WTC11 (cell line): ENCODE data around the gene UBR4. TPM values are rescaled to one million over a fixed set of nuclear protein-coding genes. Genes with fewer than 3 reads are reported as not detected.

Source experiments
- ATAC-seq: fragments of 200-7000 bp; cut with Tn5 transposase; 2 replicates; pipeline ENCODE4 v1.10.0; 2021; ENCODE audit warnings: mild to moderate bottlenecking, moderate library complexity
- CTCF ChIA-PET: fragments of 300-600 bp; sonication (Branson Sonifier 250); formaldehyde crosslinking; loops from one replicate; lab custom pipeline; 2021; ENCODE audit warnings: antibody characterized with exemption; lab: Charles Lee
- POLR2A ChIA-PET: fragments of 350-600 bp; sonication (Branson Sonifier 250); formaldehyde crosslinking; loops from one replicate; lab custom pipeline; 2021; ENCODE audit warnings: antibody characterized with exemption; lab: Charles Lee
- DNase-seq: peaks from one replicate; pipeline ENCODE4 v3.0.0; 2021; ENCODE audit warnings: low spot score
- H3K27ac Mint-ChIP-seq: 2 replicates; pipeline ENCODE4 v1.8.0; 2021; ENCODE audit warnings: mixed read lengths
- H3K27me3 Mint-ChIP-seq: 2 replicates; pipeline ENCODE4 v1.8.0; 2021; ENCODE audit warnings: low read depth, mild to moderate bottlenecking, moderate library complexity, mixed read lengths
- H3K36me3 Mint-ChIP-seq: 2 replicates; pipeline ENCODE4 v1.8.0; 2021; ENCODE audit warnings: mixed read lengths
- H3K4me1 Mint-ChIP-seq: 2 replicates; pipeline ENCODE4 v1.8.0; 2022; ENCODE audit warnings: mixed read lengths
- H3K4me3 Mint-ChIP-seq: 2 replicates; pipeline ENCODE4 v1.8.0; 2021; ENCODE audit warnings: mild to moderate bottlenecking, moderate library complexity, mixed read lengths
- H3K9me3 Mint-ChIP-seq: 2 replicates; pipeline ENCODE4 v1.8.0; 2021; ENCODE audit warnings: mixed read lengths
- CREB1 ChIP-seq: sonication (generic); formaldehyde crosslinking; IDR thresholded peaks from 2 replicates; pipeline ENCODE4 v1.8.0; 2023; ENCODE audit warnings: mild to moderate bottlenecking, missing genetic modification reagents
- EMX1 ChIP-seq: fragments of 250-450 bp; sonication (Bioruptor Pico); IDR thresholded peaks from 2 replicates; pipeline ENCODE4 v1.8.0; 2021; ENCODE audit warnings: mild to moderate bottlenecking
- GRHL2 ChIP-seq: fragments of 250-450 bp; sonication (Bioruptor Pico); IDR thresholded peaks from 2 replicates; pipeline ENCODE4 v1.8.0; 2022; ENCODE audit warnings: mild to moderate bottlenecking, moderate library complexity; ENCODE audit not compliant: insufficient replicate concordance, severe bottlenecking
- IRF1 ChIP-seq: sonication (generic); formaldehyde crosslinking; IDR thresholded peaks from 2 replicates; pipeline ENCODE4 v1.8.0; 2023; ENCODE audit warnings: missing genetic modification reagents
- JAZF1 ChIP-seq: fragments of 250-450 bp; sonication (Bioruptor Pico); IDR thresholded peaks from 2 replicates; pipeline ENCODE4 v1.9.0; 2021; ENCODE audit warnings: moderate library complexity, mild to moderate bottlenecking, inconsistent platforms
- JUN ChIP-seq: sonication (generic); formaldehyde crosslinking; IDR thresholded peaks from 2 replicates; pipeline ENCODE4 v1.8.0; 2023; ENCODE audit warnings: mild to moderate bottlenecking, missing genetic modification reagents
- KAT7 ChIP-seq: sonication (generic); formaldehyde crosslinking; IDR thresholded peaks from 2 replicates; pipeline ENCODE4 v1.8.1; 2023; ENCODE audit warnings: missing genetic modification reagents, mild to moderate bottlenecking, borderline replicate concordance
- MAX ChIP-seq: sonication (generic); formaldehyde crosslinking; IDR thresholded peaks from 2 replicates; pipeline ENCODE4 v1.8.0; 2022; ENCODE audit warnings: mild to moderate bottlenecking, missing genetic modification reagents
- MXD4 ChIP-seq: fragments of 250-450 bp; sonication (Bioruptor Pico); IDR thresholded peaks from 2 replicates; pipeline ENCODE4 v1.8.0; 2021; ENCODE audit warnings: mild to moderate bottlenecking, moderate library complexity, borderline replicate concordance
- OVOL2 ChIP-seq: fragments of 250-450 bp; sonication (Bioruptor Pico); IDR thresholded peaks from 2 replicates; pipeline ENCODE4 v1.9.0; 2021; ENCODE audit warnings: mild to moderate bottlenecking, borderline replicate concordance
- TCF7 ChIP-seq: sonication (generic); formaldehyde crosslinking; IDR thresholded peaks from 2 replicates; pipeline ENCODE4 v1.8.0; 2022; ENCODE audit warnings: mild to moderate bottlenecking, low read depth, missing genetic modification reagents, moderate library complexity
- ZNF423 ChIP-seq: fragments of 250-450 bp; sonication (Bioruptor Pico); IDR thresholded peaks from 2 replicates; pipeline ENCODE4 v2.1.2; 2022; ENCODE audit warnings: mild to moderate bottlenecking, moderate library complexity
- ZNF512 ChIP-seq: sonication (generic); formaldehyde crosslinking; IDR thresholded peaks from 2 replicates; pipeline ENCODE4 v1.8.1; 2022; ENCODE audit warnings: missing genetic modification reagents, borderline replicate concordance
- ZSCAN18 ChIP-seq: fragments of 250-450 bp; sonication (Bioruptor Pico); IDR thresholded peaks from 2 replicates; pipeline ENCODE4 v2.1.2; 2022; ENCODE audit warnings: mild to moderate bottlenecking, moderate library complexity
- total RNA-seq: library from RNA; stranded (reverse); gene quantifications from 3 replicates; pipeline ENCODE4 v1.2.3, GENCODE V29; 2021
- TF ChIP-seq, protein P1 (sequence below): sonication (generic); formaldehyde crosslinking; IDR thresholded peaks from 2 replicates; pipeline ENCODE4 v1.8.1; 2023; ENCODE audit warnings: mild to moderate bottlenecking, missing genetic modification reagents
- TF ChIP-seq, protein P2 (sequence below): fragments of 250-450 bp; sonication (Bioruptor Pico); IDR thresholded peaks from 2 replicates; pipeline ENCODE4 v1.9.0; 2021; ENCODE audit warnings: mild to moderate bottlenecking
- TF ChIP-seq, protein P3 (sequence below): fragments of 200-600 bp; IDR thresholded peaks from 2 replicates; pipeline ENCODE4 v1.8.0; 2022; ENCODE audit warnings: antibody characterized with exemption
- TF ChIP-seq, protein P4 (sequence below): sonication (generic); formaldehyde crosslinking; IDR thresholded peaks from 2 replicates; pipeline ENCODE4 v1.8.1; 2022; ENCODE audit warnings: low read depth, missing genetic modification reagents, borderline replicate concordance

UBR4 gene
- total RNA-seq, 1 experiment from 2014 or later: 179 TPM

- Mint-ChIP-seq H3K4me3 (no peak overlapping the region), H3K4me1 (peaks cover 20% of the 10 kb centered on the region), H3K27me3 (no peaks in the 10 kb centered on the region), H3K36me3 (peaks cover 4% of the 10 kb centered on the region), H3K27ac (peak overlapping the region; percentile 36; the same call in 1 of the 2 replicates), H3K9me3 (no peaks in the 10 kb centered on the region)
- ChIA-PET CTCF (no interaction called here), POLR2A (no interaction called here)
- TF ChIP-seq ZNF423 (CRISPR knock-in tag) (no peak), ZNF512 (CRISPR knock-in tag) (no peak), MAX (CRISPR knock-in tag) (no peak)
- DNase-seq: no peak
- ATAC-seq: no peak
Observed at GRCh38 chr1:19204446-19205266, 5.4 kb downstream of the UBR4 start.

GRCh38 chr1:19203440-19203839, 6.6 kb downstream of the UBR4 start:
- CTCF ChIA-PET: no interaction called here
- H3K27ac Mint-ChIP-seq: no peak overlapping the region
- no peak for ATAC-seq

GRCh38 chr1:19202396-19202795, 7.7 kb downstream of the UBR4 start:
- ChIA-PET CTCF (no interaction called here), POLR2A (no interaction called here)
- Mint-ChIP-seq H3K36me3 (peaks cover 27% of the 10 kb centered on the region), H3K4me3 (no peak overlapping the region), H3K27ac (no peak overlapping the region), H3K27me3 (no peaks in the 10 kb centered on the region), H3K4me1 (peaks cover 5% of the 10 kb centered on the region), H3K9me3 (no peaks in the 10 kb centered on the region)
- DNase-seq (no peak), ATAC-seq (no peak)
- TF ChIP-seq MXD4: no peak
- TF ChIP-seq ZNF423 (CRISPR knock-in tag): no peak
- TF ChIP-seq JAZF1 (CRISPR knock-in tag): no peak
- TF ChIP-seq ZSCAN18 (CRISPR knock-in tag): no peak
- TF ChIP-seq, protein P1, sequence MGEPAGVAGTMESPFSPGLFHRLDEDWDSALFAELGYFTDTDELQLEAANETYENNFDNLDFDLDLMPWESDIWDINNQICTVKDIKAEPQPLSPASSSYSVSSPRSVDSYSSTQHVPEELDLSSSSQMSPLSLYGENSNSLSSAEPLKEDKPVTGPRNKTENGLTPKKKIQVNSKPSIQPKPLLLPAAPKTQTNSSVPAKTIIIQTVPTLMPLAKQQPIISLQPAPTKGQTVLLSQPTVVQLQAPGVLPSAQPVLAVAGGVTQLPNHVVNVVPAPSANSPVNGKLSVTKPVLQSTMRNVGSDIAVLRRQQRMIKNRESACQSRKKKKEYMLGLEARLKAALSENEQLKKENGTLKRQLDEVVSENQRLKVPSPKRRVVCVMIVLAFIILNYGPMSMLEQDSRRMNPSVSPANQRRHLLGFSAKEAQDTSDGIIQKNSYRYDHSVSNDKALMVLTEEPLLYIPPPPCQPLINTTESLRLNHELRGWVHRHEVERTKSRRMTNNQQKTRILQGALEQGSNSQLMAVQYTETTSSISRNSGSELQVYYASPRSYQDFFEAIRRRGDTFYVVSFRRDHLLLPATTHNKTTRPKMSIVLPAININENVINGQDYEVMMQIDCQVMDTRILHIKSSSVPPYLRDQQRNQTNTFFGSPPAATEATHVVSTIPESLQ (CRISPR knock-in tag): no peak
- TF ChIP-seq IRF1 (CRISPR knock-in tag): no peak
- TF ChIP-seq GRHL2 (CRISPR knock-in tag): no peak

More at GRCh38 chr1:19203440-19203839, 6.6 kb downstream of the UBR4 start:
- POLR2A ChIA-PET: no interaction called here
- TF ChIP-seq, protein P2, sequence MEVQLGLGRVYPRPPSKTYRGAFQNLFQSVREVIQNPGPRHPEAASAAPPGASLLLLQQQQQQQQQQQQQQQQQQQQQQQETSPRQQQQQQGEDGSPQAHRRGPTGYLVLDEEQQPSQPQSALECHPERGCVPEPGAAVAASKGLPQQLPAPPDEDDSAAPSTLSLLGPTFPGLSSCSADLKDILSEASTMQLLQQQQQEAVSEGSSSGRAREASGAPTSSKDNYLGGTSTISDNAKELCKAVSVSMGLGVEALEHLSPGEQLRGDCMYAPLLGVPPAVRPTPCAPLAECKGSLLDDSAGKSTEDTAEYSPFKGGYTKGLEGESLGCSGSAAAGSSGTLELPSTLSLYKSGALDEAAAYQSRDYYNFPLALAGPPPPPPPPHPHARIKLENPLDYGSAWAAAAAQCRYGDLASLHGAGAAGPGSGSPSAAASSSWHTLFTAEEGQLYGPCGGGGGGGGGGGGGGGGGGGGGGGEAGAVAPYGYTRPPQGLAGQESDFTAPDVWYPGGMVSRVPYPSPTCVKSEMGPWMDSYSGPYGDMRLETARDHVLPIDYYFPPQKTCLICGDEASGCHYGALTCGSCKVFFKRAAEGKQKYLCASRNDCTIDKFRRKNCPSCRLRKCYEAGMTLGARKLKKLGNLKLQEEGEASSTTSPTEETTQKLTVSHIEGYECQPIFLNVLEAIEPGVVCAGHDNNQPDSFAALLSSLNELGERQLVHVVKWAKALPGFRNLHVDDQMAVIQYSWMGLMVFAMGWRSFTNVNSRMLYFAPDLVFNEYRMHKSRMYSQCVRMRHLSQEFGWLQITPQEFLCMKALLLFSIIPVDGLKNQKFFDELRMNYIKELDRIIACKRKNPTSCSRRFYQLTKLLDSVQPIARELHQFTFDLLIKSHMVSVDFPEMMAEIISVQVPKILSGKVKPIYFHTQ (CRISPR knock-in tag): no peak
- TF ChIP-seq CREB1 (CRISPR knock-in tag): no peak
- TF ChIP-seq TCF7 (CRISPR knock-in tag): no peak
- TF ChIP-seq JUN: no peak
- no peak for TF ChIP-seq KAT7 (CRISPR knock-in tag)
- no peak for TF ChIP-seq EMX1 (CRISPR knock-in tag)
- TF ChIP-seq, protein P3, sequence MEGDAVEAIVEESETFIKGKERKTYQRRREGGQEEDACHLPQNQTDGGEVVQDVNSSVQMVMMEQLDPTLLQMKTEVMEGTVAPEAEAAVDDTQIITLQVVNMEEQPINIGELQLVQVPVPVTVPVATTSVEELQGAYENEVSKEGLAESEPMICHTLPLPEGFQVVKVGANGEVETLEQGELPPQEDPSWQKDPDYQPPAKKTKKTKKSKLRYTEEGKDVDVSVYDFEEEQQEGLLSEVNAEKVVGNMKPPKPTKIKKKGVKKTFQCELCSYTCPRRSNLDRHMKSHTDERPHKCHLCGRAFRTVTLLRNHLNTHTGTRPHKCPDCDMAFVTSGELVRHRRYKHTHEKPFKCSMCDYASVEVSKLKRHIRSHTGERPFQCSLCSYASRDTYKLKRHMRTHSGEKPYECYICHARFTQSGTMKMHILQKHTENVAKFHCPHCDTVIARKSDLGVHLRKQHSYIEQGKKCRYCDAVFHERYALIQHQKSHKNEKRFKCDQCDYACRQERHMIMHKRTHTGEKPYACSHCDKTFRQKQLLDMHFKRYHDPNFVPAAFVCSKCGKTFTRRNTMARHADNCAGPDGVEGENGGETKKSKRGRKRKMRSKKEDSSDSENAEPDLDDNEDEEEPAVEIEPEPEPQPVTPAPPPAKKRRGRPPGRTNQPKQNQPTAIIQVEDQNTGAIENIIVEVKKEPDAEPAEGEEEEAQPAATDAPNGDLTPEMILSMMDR: no peak
- TF ChIP-seq, protein P4, sequence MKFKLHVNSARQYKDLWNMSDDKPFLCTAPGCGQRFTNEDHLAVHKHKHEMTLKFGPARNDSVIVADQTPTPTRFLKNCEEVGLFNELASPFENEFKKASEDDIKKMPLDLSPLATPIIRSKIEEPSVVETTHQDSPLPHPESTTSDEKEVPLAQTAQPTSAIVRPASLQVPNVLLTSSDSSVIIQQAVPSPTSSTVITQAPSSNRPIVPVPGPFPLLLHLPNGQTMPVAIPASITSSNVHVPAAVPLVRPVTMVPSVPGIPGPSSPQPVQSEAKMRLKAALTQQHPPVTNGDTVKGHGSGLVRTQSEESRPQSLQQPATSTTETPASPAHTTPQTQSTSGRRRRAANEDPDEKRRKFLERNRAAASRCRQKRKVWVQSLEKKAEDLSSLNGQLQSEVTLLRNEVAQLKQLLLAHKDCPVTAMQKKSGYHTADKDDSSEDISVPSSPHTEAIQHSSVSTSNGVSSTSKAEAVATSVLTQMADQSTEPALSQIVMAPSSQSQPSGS: no peak
- no peak for TF ChIP-seq OVOL2
- Mint-ChIP-seq H3K9me3 (no peaks in the 10 kb centered on the region), H3K4me1 (peaks cover 11% of the 10 kb centered on the region), H3K36me3 (peaks cover 16% of the 10 kb centered on the region), H3K27me3 (no peaks in the 10 kb centered on the region), H3K4me3 (no peak overlapping the region)
- DNase-seq: no peak
